Loucy (cell line): ENCODE results near the gene HAPLN2.

Source experiments
- H2AFZ ChIP-seq: fragments of 200-600 bp; sonication (generic); 2 replicates; pipeline ENCODE4 v1.6.0; 2016; ENCODE audit warnings: antibody characterized with exemption, mild to moderate bottlenecking, low read length, moderate library complexity
- H3F3A ChIP-seq: fragments of 200-600 bp; 2 replicates; pipeline ENCODE4 v1.6.0; 2016; ENCODE audit warnings: antibody characterized with exemption, low read depth, mild to moderate bottlenecking
- H3K27me3 ChIP-seq: fragments of 200-600 bp; sonication (generic); 2 replicates; pipeline ENCODE4 v1.6.1; 2014; ENCODE audit warnings: low read length, mild to moderate bottlenecking; ENCODE audit not compliant: insufficient read depth, poor library complexity, severe bottlenecking
- H3K36me3 ChIP-seq: fragments of 200-600 bp; sonication (generic); 2 replicates; pipeline ENCODE4 v1.6.1; 2016; ENCODE audit warnings: low read length; ENCODE audit not compliant: insufficient read depth
- H3K4me1 ChIP-seq: fragments of 200-600 bp; sonication (generic); 2 replicates; pipeline ENCODE4 v1.5.1; 2014; ENCODE audit warnings: low read length, mild to moderate bottlenecking; ENCODE audit not compliant: insufficient read depth, poor library complexity, severe bottlenecking
- H3K4me2 ChIP-seq: fragments of 200-600 bp; sonication (generic); 2 replicates; pipeline ENCODE4 v1.6.0; 2014; ENCODE audit warnings: antibody characterized with exemption, low read length, low read depth, mild to moderate bottlenecking; ENCODE audit not compliant: poor library complexity, severe bottlenecking
- H3K4me3 ChIP-seq: fragments of 200-600 bp; sonication (generic); 2 replicates; pipeline ENCODE4 v1.5.1; 2014; ENCODE audit warnings: low read length, mild to moderate bottlenecking, mixed read lengths; ENCODE audit not compliant: poor library complexity, severe bottlenecking
- H3K79me2 ChIP-seq: fragments of 200-600 bp; sonication (generic); 2 replicates; pipeline ENCODE4 v1.6.1; 2014; ENCODE audit warnings: low read length; ENCODE audit not compliant: insufficient read depth
- H3K9ac ChIP-seq: fragments of 200-600 bp; sonication (generic); 2 replicates; pipeline ENCODE4 v1.6.0; 2014; ENCODE audit warnings: mild to moderate bottlenecking, low read depth, low read length, moderate library complexity; ENCODE audit not compliant: poor library complexity, severe bottlenecking
- H3K9me2 ChIP-seq: fragments of 200-600 bp; sonication (generic); replicated peaks from 2 replicates; pipeline ENCODE4 v1.6.1; 2016; ENCODE audit warnings: low read depth, low read length, mixed read lengths
- H3K9me3 ChIP-seq: fragments of 200-600 bp; sonication (generic); 2 replicates; pipeline ENCODE4 v1.6.1; 2014; ENCODE audit warnings: mild to moderate bottlenecking, antibody characterized with exemption, low read length, low read depth; ENCODE audit not compliant: insufficient read depth
- H4K20me1 ChIP-seq: fragments of 200-600 bp; sonication (generic); 2 replicates; pipeline ENCODE4 v1.6.0; 2014; ENCODE audit warnings: antibody characterized with exemption, low read length, mild to moderate bottlenecking; ENCODE audit not compliant: insufficient read depth, poor library complexity, severe bottlenecking
- CTCF ChIP-seq: fragments of 200-600 bp; sonication (generic); conservative IDR thresholded peaks from 2 replicates; pipeline ENCODE4 v1.5.1; 2014; ENCODE audit warnings: mild to moderate bottlenecking, antibody characterized with exemption, low read length
- EZH2phosphoT487 ChIP-seq: fragments of 200-600 bp; IDR thresholded peaks from 2 replicates; pipeline ENCODE4 v1.6.1; 2018; ENCODE audit warnings: antibody characterized with exemption, mild to moderate bottlenecking, moderate library complexity, borderline replicate concordance

HAPLN2 gene

GRCh38 chr1:156590326-156591180 lies 28.7 kb upstream of the HAPLN2 start:
- Histone ChIP-seq H2AFZ (no peak overlapping the region), H3K36me3 (no peaks in the 10 kb centered on the region), H4K20me1 (no peaks in the 10 kb centered on the region), H3F3A (no peaks in the 10 kb centered on the region), H3K4me3 (peak overlapping the region; percentile 91), H3K4me1 (peaks cover 14% of the 10 kb centered on the region), H3K4me2 (peak overlapping the region; percentile 88), H3K9ac (peak overlapping the region; percentile 82), H3K79me2 (peaks cover 14% of the 10 kb centered on the region), H3K9me2 (no peaks in the 10 kb centered on the region), H3K9me3 (no peaks in the 10 kb centered on the region), H3K27me3 (no peaks in the 10 kb centered on the region)
- TF ChIP-seq EZH2phosphoT487, result no peak
- TF ChIP-seq CTCF, result no peak

GRCh38 chr1:156591181-156591431 lies 28.1 kb upstream of the HAPLN2 start:
- Histone ChIP-seq H3K4me3 (peak overlapping the region; percentile 91), H3K4me2 (peak overlapping the region; percentile 88), H3K9ac (peak overlapping the region; percentile 82), H3K79me2 (peaks cover 14% of the 10 kb centered on the region), H3K36me3 (peaks cover under 1% of the 10 kb centered on the region; the same call in 1 of the 2 replicates), H3K9me2 (no peaks in the 10 kb centered on the region), H3K9me3 (no peaks in the 10 kb centered on the region), H3F3A (no peaks in the 10 kb centered on the region), H2AFZ (peak overlapping the region; percentile 89), H3K4me1 (peaks cover 14% of the 10 kb centered on the region), H3K27me3 (no peaks in the 10 kb centered on the region), H4K20me1 (no peaks in the 10 kb centered on the region)
- TF ChIP-seq CTCF (no peak), EZH2phosphoT487 (no peak)

GRCh38 chr1:156591432-156592157 lies 27.6 kb upstream of the HAPLN2 start, which contains the start of gene NAXE:
Gene NAXE (plus strand): TSS chr1:156591776. CDS start chr1:156591805, 29 bp downstream.
- TF ChIP-seq EZH2phosphoT487 (no peak), CTCF (no peak)
- Histone ChIP-seq H3F3A (no peaks in the 10 kb centered on the region), H3K9me3 (no peaks in the 10 kb centered on the region), H3K9ac (peak within 1 kb of the TSS; percentile 82), H3K36me3 (peaks cover 6% of the 10 kb centered on the region; the same call in 1 of the 2 replicates), H4K20me1 (no peaks in the 10 kb centered on the region), H3K27me3 (no peaks in the 10 kb centered on the region), H3K79me2 (peaks cover 14% of the 10 kb centered on the region), H3K4me2 (peak within 1 kb of the TSS; percentile 90), H3K4me1 (peaks cover 14% of the 10 kb centered on the region), H2AFZ (peak within 1 kb of the TSS; percentile 89), H3K9me2 (no peaks in the 10 kb centered on the region), H3K4me3 (peak within 1 kb of the TSS; percentile 91)
